Fibroblast of lung (primary cell): Measurements from ENCODE around the gene GREM2. TPM values are rescaled to one million over a fixed set of nuclear protein-coding genes. Genes with fewer than 3 reads are reported as not detected.

ENCODE experiments used
- DNase-seq, 2 donors: peaks; one replicate each; pipeline versions ENCODE4 v3.0.0 to v3.0.0-alpha.2; 2010; ENCODE audit warnings: low read depth in 2 of 2
- H2AFZ ChIP-seq: 2 replicates; pipeline ENCODE4 v1.5.1; 2012; ENCODE audit warnings: low read length, control low read depth, inconsistent platforms
- H3K27ac ChIP-seq: 2 replicates; pipeline ENCODE4 v1.5.1; 2011; ENCODE audit warnings: low read length, control low read depth; ENCODE audit not compliant: insufficient read depth
- H3K27me3 ChIP-seq: 2 replicates; pipeline ENCODE4 v1.5.1; 2011; ENCODE audit warnings: mild to moderate bottlenecking, low read length; ENCODE audit not compliant: control insufficient read depth, insufficient read depth
- H3K36me3 ChIP-seq: 2 replicates; pipeline ENCODE4 v1.5.1; 2011; ENCODE audit warnings: low read length; ENCODE audit not compliant: control insufficient read depth, insufficient read depth
- H3K4me1 ChIP-seq: 2 replicates; pipeline ENCODE4 v1.5.1; 2011; ENCODE audit warnings: low read length; ENCODE audit not compliant: control insufficient read depth, insufficient read depth; ENCODE audit errors: extremely low read depth
- H3K4me2 ChIP-seq: 2 replicates; pipeline ENCODE4 v1.5.1; 2011; ENCODE audit warnings: low read length, control low read depth; ENCODE audit not compliant: insufficient read depth; ENCODE audit errors: extremely low read depth
- H3K4me3 ChIP-seq, 4 experiments: fragments of 200-600 bp in 1 of 4; sonication (generic) in 1 of 4; replicated peaks in 1 of 4; 2 replicates each; pipeline ENCODE4 v1.5.1; 2011 to 2016; ENCODE audit warnings: low read length in 4 of 4, low read depth in 3 of 4, mild to moderate bottlenecking in 3 of 4, control low read depth in 2 of 4, inconsistent platforms in 1 of 4, mixed read lengths in 1 of 4; ENCODE audit not compliant: insufficient read depth in 1 of 4; ENCODE audit errors: control extremely low read depth in 1 of 4
- H3K79me2 ChIP-seq: 2 replicates; pipeline ENCODE4 v1.5.1; 2012; ENCODE audit warnings: mild to moderate bottlenecking, low read length, inconsistent platforms; ENCODE audit not compliant: control insufficient read depth, insufficient read depth
- H3K9ac ChIP-seq: 2 replicates; pipeline ENCODE4 v1.5.1; 2011; ENCODE audit warnings: mild to moderate bottlenecking, low read length, control low read depth; ENCODE audit not compliant: insufficient read depth
- H3K9me3 ChIP-seq: 2 replicates; pipeline ENCODE4 v1.5.1; 2012; ENCODE audit warnings: low read depth, low read length; ENCODE audit not compliant: control insufficient read depth, insufficient read depth
- H4K20me1 ChIP-seq: 2 replicates; pipeline ENCODE4 v1.5.1; 2011; ENCODE audit warnings: low read length; ENCODE audit not compliant: control insufficient read depth, insufficient read depth; ENCODE audit errors: extremely low read depth
- EZH2 ChIP-seq: IDR thresholded peaks from 2 replicates; pipeline ENCODE4 v1.5.1; 2012; ENCODE audit warnings: low read length, control low read depth, mild to moderate bottlenecking; ENCODE audit errors: missing control alignments
- polyA plus RNA-seq, 2 donors: library from polyadenylated mRNA; depleted of rRNA in 1 of 2; stranded (reverse) in 1 of 2; unstranded in 1 of 2; fragments of >200 nt; gene quantifications; 2 replicates each; pipeline ENCODE4 v1.2.1, GENCODE V29; 2011 to 2012; ENCODE audit warnings: missing spikeins in 1 of 2
- total RNA-seq: library from RNA; depleted of rRNA; stranded (reverse); fragments of >200 nt; gene quantifications from 2 replicates; pipeline ENCODE4 v1.2.1, GENCODE V29; 2014
- TF ChIP-seq, protein P1 (sequence below), 2 donors: IDR thresholded peaks in 1 of 2; conservative IDR thresholded peaks in 1 of 2; 1 replicate in 1 of 2; 2 replicates in 1 of 2; pipeline ENCODE4 v1.5.1; 2011 to 2012; ENCODE audit warnings: low read length in 2 of 2, control low read depth in 1 of 2, inconsistent platforms in 1 of 2, low read depth in 1 of 2, mild to moderate bottlenecking in 1 of 2

Gene GREM2
- total and polyA plus RNA-seq, 2 donors (not counting 1 experiment from before 2014, with no cell fraction given) = 6.9 to 21.1 TPM

DNA sequence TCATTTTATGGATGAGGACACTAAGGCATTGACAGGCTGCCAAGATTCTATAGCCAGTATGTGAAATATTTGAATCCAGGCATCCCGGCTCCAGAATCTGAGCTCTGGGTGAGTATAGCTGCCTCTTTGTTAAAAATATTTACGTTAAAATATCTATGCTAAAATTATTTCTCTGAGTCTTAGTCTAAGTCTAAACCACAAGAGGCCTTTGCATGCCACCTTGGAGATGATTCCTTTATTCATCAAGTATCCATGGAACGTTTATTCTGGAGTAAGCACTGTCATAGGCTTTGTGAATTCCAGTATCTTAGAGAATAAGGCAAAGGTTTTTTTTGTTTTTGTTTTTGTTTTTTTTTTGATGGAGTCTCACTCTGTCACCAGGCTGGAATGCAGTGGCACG, 116.4 kb downstream of the GREM2 start:
- no peak for DNase-seq
- H3K27ac ChIP-seq = no peak overlapping the region
- no peak overlapping the region for H2AFZ ChIP-seq
- H3K4me3 ChIP-seq = no peak overlapping the region
- H4K20me1 ChIP-seq = no peaks in the 10 kb centered on the region
- no peak overlapping the region for H3K9ac ChIP-seq
- no peaks in the 10 kb centered on the region for H3K79me2 ChIP-seq
- no peak overlapping the region for H3K4me2 ChIP-seq
- H3K4me1 ChIP-seq = peaks cover 2% of the 10 kb centered on the region
- H3K36me3 ChIP-seq = peaks cover 2% of the 10 kb centered on the region
- no peaks in the 10 kb centered on the region for H3K27me3 ChIP-seq
- no peaks in the 10 kb centered on the region for H3K9me3 ChIP-seq
- TF ChIP-seq EZH2 = no peak
- TF ChIP-seq, protein P1, sequence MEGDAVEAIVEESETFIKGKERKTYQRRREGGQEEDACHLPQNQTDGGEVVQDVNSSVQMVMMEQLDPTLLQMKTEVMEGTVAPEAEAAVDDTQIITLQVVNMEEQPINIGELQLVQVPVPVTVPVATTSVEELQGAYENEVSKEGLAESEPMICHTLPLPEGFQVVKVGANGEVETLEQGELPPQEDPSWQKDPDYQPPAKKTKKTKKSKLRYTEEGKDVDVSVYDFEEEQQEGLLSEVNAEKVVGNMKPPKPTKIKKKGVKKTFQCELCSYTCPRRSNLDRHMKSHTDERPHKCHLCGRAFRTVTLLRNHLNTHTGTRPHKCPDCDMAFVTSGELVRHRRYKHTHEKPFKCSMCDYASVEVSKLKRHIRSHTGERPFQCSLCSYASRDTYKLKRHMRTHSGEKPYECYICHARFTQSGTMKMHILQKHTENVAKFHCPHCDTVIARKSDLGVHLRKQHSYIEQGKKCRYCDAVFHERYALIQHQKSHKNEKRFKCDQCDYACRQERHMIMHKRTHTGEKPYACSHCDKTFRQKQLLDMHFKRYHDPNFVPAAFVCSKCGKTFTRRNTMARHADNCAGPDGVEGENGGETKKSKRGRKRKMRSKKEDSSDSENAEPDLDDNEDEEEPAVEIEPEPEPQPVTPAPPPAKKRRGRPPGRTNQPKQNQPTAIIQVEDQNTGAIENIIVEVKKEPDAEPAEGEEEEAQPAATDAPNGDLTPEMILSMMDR (conservative IDR thresholded peaks at IDR 0.05 in 1 of 2, IDR thresholded peaks at IDR 0.05 in 1 of 2; ENCODE audit: low read depth in 1 of 2, low read length in 2 of 2) = no peak

DNA sequence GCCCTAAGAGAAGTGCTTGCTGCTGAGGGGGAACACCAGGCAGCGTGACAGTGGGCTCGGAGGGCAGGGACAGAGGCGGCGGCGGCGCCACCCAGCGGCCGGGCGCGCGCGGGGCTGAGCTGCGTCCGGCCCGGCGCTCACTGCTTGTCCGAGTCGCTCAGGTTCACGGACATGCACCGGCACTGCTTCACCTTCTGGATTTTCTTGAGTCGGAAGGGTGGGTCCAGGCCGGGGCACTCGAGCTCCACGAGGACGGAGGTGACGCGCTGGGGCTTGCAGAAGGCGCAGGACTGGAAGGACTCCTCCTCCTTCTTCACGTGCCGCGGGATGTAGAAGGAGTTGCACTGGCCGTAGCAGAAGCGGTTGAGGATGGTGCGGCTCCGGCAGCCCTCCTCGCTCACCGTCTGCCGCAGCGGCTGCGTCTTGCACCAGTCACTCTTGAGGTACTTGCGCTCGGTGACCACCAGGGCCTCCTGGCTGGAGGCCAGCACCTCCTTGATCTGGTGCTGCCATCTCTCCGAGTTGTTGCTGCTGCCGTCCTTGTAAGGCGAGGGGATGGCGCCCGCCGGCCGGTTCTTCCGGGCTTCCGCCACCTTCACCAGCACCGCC, 119.0 kb downstream of the GREM2 start:
- H3K4me3 ChIP-seq = peak overlapping the region in 1 of 4 experiments; percentile 43

GRCh38 chr1:240491796-240492195, 120.2 kb downstream of the GREM2 start:
- H3K79me2 ChIP-seq = no peaks in the 10 kb centered on the region

More for the DNA sequence above, 119.0 kb downstream of the GREM2 start:
- DNase-seq = peak; percentile 59 to 60
- Histone ChIP-seq H2AFZ (peak overlapping the region; percentile 43), H3K27me3 (no peaks in the 10 kb centered on the region), H3K79me2 (no peaks in the 10 kb centered on the region), H3K4me1 (no peaks in the 10 kb centered on the region), H3K4me2 (no peak overlapping the region), H3K36me3 (peaks cover 2% of the 10 kb centered on the region), H3K9ac (no peak overlapping the region), H3K9me3 (no peaks in the 10 kb centered on the region), H3K27ac (no peak overlapping the region), H4K20me1 (no peaks in the 10 kb centered on the region)
- TF ChIP-seq, protein P1 (conservative IDR thresholded peaks at IDR 0.05 in 1 of 2, IDR thresholded peaks at IDR 0.05 in 1 of 2; ENCODE audit: low read depth in 1 of 2, low read length in 2 of 2) = peak; percentile 2 to 53
- no peak for TF ChIP-seq EZH2

More at GRCh38 chr1:240491796-240492195, 120.2 kb downstream of the GREM2 start:
- no peak for DNase-seq
- no peaks in the 10 kb centered on the region for H4K20me1 ChIP-seq
- no peak overlapping the region for H3K27ac ChIP-seq
- no peaks in the 10 kb centered on the region for H3K4me1 ChIP-seq
- TF ChIP-seq, protein P1 (conservative IDR thresholded peaks at IDR 0.05 in 1 of 2, IDR thresholded peaks at IDR 0.05 in 1 of 2; ENCODE audit: low read depth in 1 of 2, low read length in 2 of 2) = no peak
- TF ChIP-seq EZH2 = no peak
- peaks cover 2% of the 10 kb centered on the region for H3K36me3 ChIP-seq
- H2AFZ ChIP-seq = no peak overlapping the region
- no peaks in the 10 kb centered on the region for H3K27me3 ChIP-seq
- no peaks in the 10 kb centered on the region for H3K9me3 ChIP-seq
- no peak overlapping the region for H3K4me2 ChIP-seq
- H3K4me3 ChIP-seq = no peak overlapping the region
- H3K9ac ChIP-seq = no peak overlapping the region
